HUES48 (cell line): ENCODE results near the gene MSX1.

ENCODE experiments used
- H3K27ac ChIP-seq: one replicate; pipeline ENCODE4 v1.7.0; 2013; ENCODE audit warnings: low read depth, low read length, inconsistent platforms
- H3K27me3 ChIP-seq: 2 replicates; pipeline ENCODE4 v1.6.1; 2013; ENCODE audit warnings: mild to moderate bottlenecking, low read length; ENCODE audit not compliant: control insufficient read depth, insufficient read depth
- H3K36me3 ChIP-seq: 2 replicates; pipeline ENCODE4 v1.6.1; 2013; ENCODE audit warnings: low read length; ENCODE audit not compliant: control insufficient read depth, insufficient read depth
- H3K4me1 ChIP-seq: 2 replicates; pipeline ENCODE4 v1.6.1; 2013; ENCODE audit warnings: mild to moderate bottlenecking, low read length; ENCODE audit not compliant: control insufficient read depth, insufficient read depth
- H3K4me3 ChIP-seq: 2 replicates; pipeline ENCODE4 v1.5.1; 2013; ENCODE audit warnings: mild to moderate bottlenecking, low read depth, low read length
- H3K9ac ChIP-seq: 2 replicates; pipeline ENCODE4 v1.6.1; 2013; ENCODE audit warnings: mild to moderate bottlenecking, low read depth, low read length, moderate library complexity
- H3K9me3 ChIP-seq: 2 replicates; pipeline ENCODE4 v1.6.1; 2013; ENCODE audit warnings: low read length; ENCODE audit not compliant: control insufficient read depth, insufficient read depth

The MSX1 gene

GRCh38 chr4:4858527-4859324 is 739 bp upstream of the MSX1 start:
- peaks cover 23% of the 10 kb centered on the region for H3K4me1 ChIP-seq
- H3K36me3 ChIP-seq: no peaks in the 10 kb centered on the region
- no peak overlapping the region for H3K9ac ChIP-seq
- H3K27ac ChIP-seq: no peak overlapping the region
- no peak overlapping the region for H3K4me3 ChIP-seq
- H3K27me3 ChIP-seq: peaks cover 99% of the 10 kb centered on the region
- H3K9me3 ChIP-seq: peaks cover 3% of the 10 kb centered on the region; the same call in 1 of the 2 replicates

DNA sequence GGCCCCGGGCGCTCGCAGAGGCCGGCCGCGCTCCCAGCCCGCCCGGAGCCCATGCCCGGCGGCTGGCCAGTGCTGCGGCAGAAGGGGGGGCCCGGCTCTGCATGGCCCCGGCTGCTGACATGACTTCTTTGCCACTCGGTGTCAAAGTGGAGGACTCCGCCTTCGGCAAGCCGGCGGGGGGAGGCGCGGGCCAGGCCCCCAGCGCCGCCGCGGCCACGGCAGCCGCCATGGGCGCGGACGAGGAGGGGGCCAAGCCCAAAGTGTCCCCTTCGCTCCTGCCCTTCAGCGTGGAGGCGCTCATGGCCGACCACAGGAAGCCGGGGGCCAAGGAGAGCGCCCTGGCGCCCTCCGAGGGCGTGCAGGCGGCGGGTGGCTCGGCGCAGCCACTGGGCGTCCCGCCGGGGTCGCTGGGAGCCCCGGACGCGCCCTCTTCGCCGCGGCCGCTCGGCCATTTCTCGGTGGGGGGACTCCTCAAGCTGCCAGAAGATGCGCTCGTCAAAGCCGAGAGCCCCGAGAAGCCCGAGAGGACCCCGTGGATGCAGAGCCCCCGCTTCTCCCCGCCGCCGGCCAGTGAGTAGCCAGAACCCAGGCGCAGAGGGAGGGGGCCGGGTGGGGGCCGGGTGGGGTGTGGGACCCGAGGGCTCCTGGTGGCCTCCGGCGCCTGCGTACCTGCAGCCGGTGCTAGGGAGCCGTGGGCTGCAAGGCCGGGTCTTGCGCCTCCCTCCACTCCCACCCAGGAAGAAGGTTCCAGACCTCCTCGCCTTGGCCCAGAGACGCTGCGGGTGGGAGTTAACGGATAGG is 534 bp downstream of the MSX1 start:
- peaks cover 99% of the 10 kb centered on the region for H3K27me3 ChIP-seq
- H3K4me1 ChIP-seq: peaks cover 23% of the 10 kb centered on the region
- no peak overlapping the region for H3K27ac ChIP-seq
- H3K4me3 ChIP-seq: peak overlapping the region; percentile 52
- H3K36me3 ChIP-seq: no peaks in the 10 kb centered on the region
- peaks cover 3% of the 10 kb centered on the region; the same call in 1 of the 2 replicates for H3K9me3 ChIP-seq
- H3K9ac ChIP-seq: no peak overlapping the region

DNA sequence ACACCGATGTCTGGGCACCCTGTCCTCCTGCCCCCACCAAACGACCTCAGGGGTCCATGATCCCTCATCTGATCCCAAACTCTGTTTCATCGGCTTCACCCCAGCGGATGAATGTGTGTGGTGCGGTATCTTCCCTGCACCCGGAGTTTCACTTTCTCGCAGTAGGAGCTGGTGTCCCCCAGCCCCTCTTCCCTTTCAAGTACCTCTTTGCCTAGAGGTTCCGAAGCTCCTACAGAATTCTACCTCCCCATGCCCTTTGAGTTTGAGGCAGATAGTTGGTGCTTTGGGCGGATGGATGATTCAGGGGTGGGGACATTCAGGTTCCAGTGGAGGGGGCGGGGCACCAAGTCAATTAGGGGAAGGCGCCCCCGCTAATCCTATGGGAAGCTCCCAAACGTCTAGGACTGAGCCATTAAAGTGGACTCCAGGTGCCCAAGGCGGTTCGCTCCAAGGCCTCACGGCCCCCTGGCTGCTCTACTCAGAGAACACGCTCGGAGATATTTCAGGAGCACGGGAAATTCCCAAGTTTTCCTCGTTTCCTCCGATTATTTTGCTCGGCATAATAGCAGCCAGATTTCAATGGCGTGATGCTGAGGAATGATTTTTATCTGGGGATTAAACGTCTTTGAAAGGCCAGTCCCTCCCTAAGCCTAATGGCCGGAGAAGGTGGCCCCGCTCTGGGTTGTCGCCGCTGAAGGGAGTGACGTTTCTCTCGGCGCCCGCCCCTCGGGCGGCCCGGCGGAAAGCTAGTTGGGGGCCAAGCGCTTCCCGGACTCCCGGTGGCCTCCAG is 1.3 kb downstream of the MSX1 start:
- Histone ChIP-seq H3K27me3 (peaks cover 99% of the 10 kb centered on the region), H3K9me3 (peaks cover 3% of the 10 kb centered on the region; the same call in 1 of the 2 replicates), H3K9ac (no peak overlapping the region), H3K27ac (no peak overlapping the region), H3K4me1 (peaks cover 19% of the 10 kb centered on the region), H3K4me3 (peak overlapping the region; percentile 41), H3K36me3 (no peaks in the 10 kb centered on the region)

DNA sequence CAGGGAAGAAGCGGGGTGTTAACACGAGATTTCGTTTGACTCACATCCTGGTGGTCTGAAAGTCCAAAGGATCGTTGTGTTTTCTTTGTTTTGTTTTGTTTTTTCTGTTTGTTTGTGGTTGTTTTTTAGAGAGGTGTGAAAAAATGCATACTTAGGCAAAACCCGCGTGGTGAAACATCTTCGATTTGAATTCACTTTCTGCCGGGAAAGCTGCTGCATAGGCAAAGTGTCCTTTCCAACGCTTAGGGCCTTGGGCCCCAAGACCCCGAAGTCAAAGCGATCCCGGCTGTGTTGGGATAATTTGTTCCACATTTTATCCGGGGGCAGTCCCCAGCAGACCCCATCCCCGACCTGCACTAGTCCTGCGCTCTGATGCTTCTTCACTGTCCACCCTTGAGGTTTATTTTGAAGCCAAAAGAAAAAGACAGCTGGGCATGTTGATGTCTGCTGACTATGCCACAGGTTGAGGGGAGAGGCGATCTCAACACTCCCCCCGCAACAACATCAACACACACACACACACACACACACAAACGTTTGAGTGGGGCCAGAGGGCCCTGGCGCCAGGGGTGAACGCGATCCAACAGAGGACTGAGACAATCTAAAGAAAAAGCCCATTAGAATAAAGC is 2.0 kb downstream of the MSX1 start:
- H3K9me3 ChIP-seq: peaks cover 3% of the 10 kb centered on the region; the same call in 1 of the 2 replicates
- H3K4me1 ChIP-seq: peaks cover 19% of the 10 kb centered on the region
- H3K27me3 ChIP-seq: peaks cover 99% of the 10 kb centered on the region
- H3K9ac ChIP-seq: no peak overlapping the region
- H3K4me3 ChIP-seq: peak overlapping the region; percentile 41; the same call in 1 of the 2 replicates
- H3K36me3 ChIP-seq: no peaks in the 10 kb centered on the region
- H3K27ac ChIP-seq: no peak overlapping the region

- no peak overlapping the region for H3K4me3 ChIP-seq
Measured at GRCh38 chr4:4862071-4862551, 2.6 kb downstream of the MSX1 start.

DNA sequence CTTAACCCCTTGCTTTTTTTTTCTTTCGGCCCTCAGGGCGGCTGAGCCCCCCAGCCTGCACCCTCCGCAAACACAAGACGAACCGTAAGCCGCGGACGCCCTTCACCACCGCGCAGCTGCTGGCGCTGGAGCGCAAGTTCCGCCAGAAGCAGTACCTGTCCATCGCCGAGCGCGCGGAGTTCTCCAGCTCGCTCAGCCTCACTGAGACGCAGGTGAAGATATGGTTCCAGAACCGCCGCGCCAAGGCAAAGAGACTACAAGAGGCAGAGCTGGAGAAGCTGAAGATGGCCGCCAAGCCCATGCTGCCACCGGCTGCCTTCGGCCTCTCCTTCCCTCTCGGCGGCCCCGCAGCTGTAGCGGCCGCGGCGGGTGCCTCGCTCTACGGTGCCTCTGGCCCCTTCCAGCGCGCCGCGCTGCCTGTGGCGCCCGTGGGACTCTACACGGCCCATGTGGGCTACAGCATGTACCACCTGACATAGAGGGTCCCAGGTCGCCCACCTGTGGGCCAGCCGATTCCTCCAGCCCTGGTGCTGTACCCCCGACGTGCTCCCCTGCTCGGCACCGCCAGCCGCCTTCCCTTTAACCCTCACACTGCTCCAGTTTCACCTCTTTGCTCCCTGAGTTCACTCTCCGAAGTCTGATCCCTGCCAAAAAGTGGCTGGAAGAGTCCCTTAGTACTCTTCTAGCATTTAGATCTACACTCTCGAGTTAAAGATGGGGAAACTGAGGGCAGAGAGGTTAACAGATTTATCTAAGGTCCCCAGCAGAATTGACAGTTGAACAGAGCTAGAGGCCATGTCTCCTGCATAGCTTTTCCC is 3.4 kb downstream of the MSX1 start:
- Histone ChIP-seq H3K9ac (no peak overlapping the region), H3K4me3 (no peak overlapping the region), H3K27me3 (peaks cover 99% of the 10 kb centered on the region)

More at GRCh38 chr4:4862071-4862551, 2.6 kb downstream of the MSX1 start:
- Histone ChIP-seq H3K27me3 (peaks cover 99% of the 10 kb centered on the region), H3K9ac (no peak overlapping the region), H3K4me1 (peaks cover 20% of the 10 kb centered on the region), H3K36me3 (no peaks in the 10 kb centered on the region), H3K9me3 (peaks cover 3% of the 10 kb centered on the region; the same call in 1 of the 2 replicates), H3K27ac (no peak overlapping the region)

DNA sequence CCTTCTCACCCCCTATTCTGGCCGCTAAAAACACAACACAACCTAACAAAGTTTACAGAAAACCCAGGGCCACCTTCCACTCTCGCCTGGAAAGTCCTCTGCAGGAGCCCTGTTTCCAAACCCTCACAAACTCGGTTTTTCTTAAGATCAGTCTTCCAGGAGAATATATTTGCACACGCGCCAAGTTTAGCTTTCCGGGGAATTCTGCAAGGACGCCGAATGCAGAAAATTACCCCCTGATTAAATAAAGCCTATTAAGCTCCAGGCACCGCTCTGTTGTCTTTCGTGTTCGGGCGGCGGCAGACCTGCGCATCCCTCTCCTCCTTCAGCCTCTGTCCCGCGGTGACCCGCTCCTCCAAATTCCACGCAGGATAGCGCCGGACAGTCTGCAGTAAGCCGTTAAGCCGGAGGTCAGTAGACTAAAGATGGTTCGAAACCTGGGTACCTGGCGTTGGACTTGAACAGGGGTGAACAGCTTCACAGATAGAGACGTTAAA is 5.0 kb downstream of the MSX1 start:
- no peaks in the 10 kb centered on the region for H3K36me3 ChIP-seq
- no peak overlapping the region for H3K4me3 ChIP-seq
- H3K27ac ChIP-seq: no peak overlapping the region
- H3K9me3 ChIP-seq: peaks cover 3% of the 10 kb centered on the region; the same call in 1 of the 2 replicates
- H3K27me3 ChIP-seq: peaks cover 100% of the 10 kb centered on the region
- peaks cover 23% of the 10 kb centered on the region for H3K4me1 ChIP-seq
- H3K9ac ChIP-seq: no peak overlapping the region

More for the DNA sequence above, 3.4 kb downstream of the MSX1 start:
- no peaks in the 10 kb centered on the region for H3K36me3 ChIP-seq
- peaks cover 3% of the 10 kb centered on the region; the same call in 1 of the 2 replicates for H3K9me3 ChIP-seq
- peaks cover 22% of the 10 kb centered on the region for H3K4me1 ChIP-seq
- H3K27ac ChIP-seq: no peak overlapping the region

- no peak overlapping the region for H3K4me3 ChIP-seq
- H3K4me1 ChIP-seq: peaks cover 28% of the 10 kb centered on the region
- H3K9ac ChIP-seq: no peak overlapping the region
- peaks cover 3% of the 10 kb centered on the region; the same call in 1 of the 2 replicates for H3K9me3 ChIP-seq
- no peak overlapping the region for H3K27ac ChIP-seq
- H3K36me3 ChIP-seq: no peaks in the 10 kb centered on the region
- peaks cover 100% of the 10 kb centered on the region for H3K27me3 ChIP-seq
Measured at GRCh38 chr4:4864940-4865704, 5.7 kb downstream of the MSX1 start.

- Histone ChIP-seq H3K4me3 (peak overlapping the region; percentile 46), H3K36me3 (no peaks in the 10 kb centered on the region), H3K9ac (no peak overlapping the region), H3K4me1 (peaks cover 27% of the 10 kb centered on the region), H3K27ac (no peak overlapping the region), H3K9me3 (peaks cover 3% of the 10 kb centered on the region; the same call in 1 of the 2 replicates), H3K27me3 (peaks cover 100% of the 10 kb centered on the region)
Measured at GRCh38 chr4:4865705-4866123, 6.2 kb downstream of the MSX1 start.
